Testis (tissue), 2 donors: ENCODE measurements around the gene C15orf62.

Experiments used
- CTCF ChIP-seq, 3 experiments: fragments of 450-650 bp in 2 of 3; fragments of 200-600 bp in 1 of 3; sonication (generic) in 1 of 3; IDR thresholded peaks; one replicate each; pipeline ENCODE4 v1.5.1; 2016 to 2019; ENCODE audit warnings: antibody characterized with exemption in 3 of 3, mild to moderate bottlenecking in 2 of 3, moderate library complexity in 1 of 3
- POLR2A ChIP-seq: fragments of 450-650 bp; IDR thresholded peaks from one replicate; pipeline ENCODE4 v1.6.1; 2017; ENCODE audit warnings: antibody characterized with exemption, mild to moderate bottlenecking, moderate library complexity

GRCh38 chr15:40789999-40790398 is 20.2 kb downstream of the C15orf62 start:
- TF ChIP-seq CTCF (IDR thresholded peaks at IDR 0.05) (no peak), POLR2A (no peak)
